IMR-90 (cell line): ENCODE results near the gene NPHS1.
A peak's percentile ranks its signal among the peaks of the same experiment; 100 is the strongest.

Experiments used
- BHLHE40 ChIP-seq: fragments of 150-350 bp; IDR thresholded peaks from 2 replicates; pipeline ENCODE4 v1.6.1; 2016; ENCODE audit warnings: mild to moderate bottlenecking, low read depth, low read length
- CEBPB ChIP-seq: IDR thresholded peaks from 2 replicates; pipeline ENCODE4 v1.6.1; 2012; ENCODE audit warnings: low read depth, low read length, improper control_type of control experiment
- MAZ ChIP-seq: IDR thresholded peaks from 2 replicates; pipeline ENCODE4 v1.6.1; 2012; ENCODE audit warnings: low read depth, mild to moderate bottlenecking, low read length, improper control_type of control experiment, moderate library complexity, borderline replicate concordance
- MXI1 ChIP-seq: IDR thresholded peaks from 2 replicates; pipeline ENCODE4 v1.6.1; 2012; ENCODE audit warnings: low read depth, mild to moderate bottlenecking, low read length, moderate library complexity, borderline replicate concordance
- POLR2A ChIP-seq: IDR thresholded peaks from 2 replicates; pipeline ENCODE4 v1.6.1; 2012; ENCODE audit warnings: mild to moderate bottlenecking, low read depth, low read length
- RAD21 ChIP-seq: IDR thresholded peaks from 2 replicates; pipeline ENCODE4 v1.6.1; 2012; ENCODE audit warnings: low read length, improper control_type of control experiment
- RCOR1 ChIP-seq: IDR thresholded peaks from 2 replicates; pipeline ENCODE4 v1.6.1; 2012; ENCODE audit warnings: mild to moderate bottlenecking, low read length, improper control_type of control experiment; ENCODE audit not compliant: insufficient replicate concordance
- SMC3 ChIP-seq: fragments of 150-350 bp; IDR thresholded peaks from 2 replicates; pipeline ENCODE4 v1.6.1; 2016; ENCODE audit warnings: low read depth, mild to moderate bottlenecking, antibody characterized with exemption, low read length, moderate library complexity
- TF ChIP-seq, protein P1 (sequence below): conservative IDR thresholded peaks from 2 replicates; pipeline ENCODE4 v1.5.1; 2012; ENCODE audit warnings: mild to moderate bottlenecking, low read depth, low read length, improper control_type of control experiment
- TF ChIP-seq, protein P2 (sequence below): fragments of 150-350 bp; IDR thresholded peaks from 2 replicates; pipeline ENCODE4 v1.6.1; 2017; ENCODE audit warnings: mild to moderate bottlenecking, antibody characterized with exemption, low read length, low read depth

DNA sequence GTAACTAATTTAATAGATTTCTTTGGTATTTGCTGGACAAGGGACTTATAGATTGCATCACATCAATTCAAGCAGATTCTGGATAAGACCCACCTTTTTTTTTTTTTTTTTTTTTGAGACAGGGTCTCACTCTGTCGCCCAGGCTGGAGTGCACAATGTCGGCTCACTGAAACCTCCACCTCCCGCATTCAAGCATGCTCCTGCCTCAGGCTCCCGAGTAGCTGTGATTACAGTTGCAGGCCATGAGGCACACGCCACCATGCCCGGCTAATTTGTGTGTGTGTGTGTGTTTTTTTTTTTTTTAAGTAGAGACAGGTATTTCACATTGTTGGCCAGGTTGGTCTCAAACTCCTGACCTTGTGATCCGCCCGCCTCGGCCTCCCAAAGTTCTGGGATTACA lies 35.5 kb downstream of the NPHS1 start:
- TF ChIP-seq, protein P1, sequence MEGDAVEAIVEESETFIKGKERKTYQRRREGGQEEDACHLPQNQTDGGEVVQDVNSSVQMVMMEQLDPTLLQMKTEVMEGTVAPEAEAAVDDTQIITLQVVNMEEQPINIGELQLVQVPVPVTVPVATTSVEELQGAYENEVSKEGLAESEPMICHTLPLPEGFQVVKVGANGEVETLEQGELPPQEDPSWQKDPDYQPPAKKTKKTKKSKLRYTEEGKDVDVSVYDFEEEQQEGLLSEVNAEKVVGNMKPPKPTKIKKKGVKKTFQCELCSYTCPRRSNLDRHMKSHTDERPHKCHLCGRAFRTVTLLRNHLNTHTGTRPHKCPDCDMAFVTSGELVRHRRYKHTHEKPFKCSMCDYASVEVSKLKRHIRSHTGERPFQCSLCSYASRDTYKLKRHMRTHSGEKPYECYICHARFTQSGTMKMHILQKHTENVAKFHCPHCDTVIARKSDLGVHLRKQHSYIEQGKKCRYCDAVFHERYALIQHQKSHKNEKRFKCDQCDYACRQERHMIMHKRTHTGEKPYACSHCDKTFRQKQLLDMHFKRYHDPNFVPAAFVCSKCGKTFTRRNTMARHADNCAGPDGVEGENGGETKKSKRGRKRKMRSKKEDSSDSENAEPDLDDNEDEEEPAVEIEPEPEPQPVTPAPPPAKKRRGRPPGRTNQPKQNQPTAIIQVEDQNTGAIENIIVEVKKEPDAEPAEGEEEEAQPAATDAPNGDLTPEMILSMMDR = no peak
- TF ChIP-seq POLR2A = no peak
- TF ChIP-seq RAD21 = no peak
- TF ChIP-seq RCOR1 = no peak
- no peak for TF ChIP-seq MAZ
- TF ChIP-seq MXI1 = no peak
- no peak for TF ChIP-seq BHLHE40
- TF ChIP-seq CEBPB = 0 out of 2 replicates have a peak, but pooled peaks have one; percentile 3
- TF ChIP-seq SMC3 = no peak
- TF ChIP-seq, protein P2, sequence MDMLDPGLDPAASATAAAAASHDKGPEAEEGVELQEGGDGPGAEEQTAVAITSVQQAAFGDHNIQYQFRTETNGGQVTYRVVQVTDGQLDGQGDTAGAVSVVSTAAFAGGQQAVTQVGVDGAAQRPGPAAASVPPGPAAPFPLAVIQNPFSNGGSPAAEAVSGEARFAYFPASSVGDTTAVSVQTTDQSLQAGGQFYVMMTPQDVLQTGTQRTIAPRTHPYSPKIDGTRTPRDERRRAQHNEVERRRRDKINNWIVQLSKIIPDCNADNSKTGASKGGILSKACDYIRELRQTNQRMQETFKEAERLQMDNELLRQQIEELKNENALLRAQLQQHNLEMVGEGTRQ = no peak
